ENCODE results near the gene SLC4A1AP. TPM values are rescaled to one million over a fixed set of nuclear protein-coding genes. Genes with fewer than 3 reads are reported as not detected.

The SLC4A1AP gene
- total and polyA plus RNA-seq, 2 experiments from 2014 or later = 24.3 to 29.2 TPM

- no peak overlapping the region for H3K4me3 Mint-ChIP-seq
- TF ChIP-seq ZNF331 (CRISPR knock-in tag; IDR thresholded peaks at IDR 0.05; ENCODE audit: low read depth) (no peak), CTCF (conservative IDR thresholded peaks at IDR 0.05; ENCODE audit: low read depth in 2 of 2) (no peak), STAT1 (IDR thresholded peaks at IDR 0.05; ENCODE audit: unreplicated experiment) (no peak), EZH2phosphoT487 (IDR thresholded peaks at IDR 0.05; ENCODE audit: unreplicated experiment) (no peak), POLR2AphosphoS5 (IDR thresholded peaks at IDR 0.05; ENCODE audit: low read depth) (no peak), ZNF114 (CRISPR knock-in tag; IDR thresholded peaks at IDR 0.05) (no peak), CREB1 (CRISPR knock-in tag; IDR thresholded peaks at IDR 0.05; ENCODE audit: low read depth) (no peak), NANOG (IDR thresholded peaks at IDR 0.05; ENCODE audit: borderline replicate concordance) (no peak), JUNB (IDR thresholded peaks at IDR 0.05; ENCODE audit: unreplicated experiment) (no peak), EZH2 (IDR thresholded peaks at IDR 0.05; ENCODE audit: low read depth, unreplicated experiment) (no peak)
- TF ChIP-seq, protein P1, sequence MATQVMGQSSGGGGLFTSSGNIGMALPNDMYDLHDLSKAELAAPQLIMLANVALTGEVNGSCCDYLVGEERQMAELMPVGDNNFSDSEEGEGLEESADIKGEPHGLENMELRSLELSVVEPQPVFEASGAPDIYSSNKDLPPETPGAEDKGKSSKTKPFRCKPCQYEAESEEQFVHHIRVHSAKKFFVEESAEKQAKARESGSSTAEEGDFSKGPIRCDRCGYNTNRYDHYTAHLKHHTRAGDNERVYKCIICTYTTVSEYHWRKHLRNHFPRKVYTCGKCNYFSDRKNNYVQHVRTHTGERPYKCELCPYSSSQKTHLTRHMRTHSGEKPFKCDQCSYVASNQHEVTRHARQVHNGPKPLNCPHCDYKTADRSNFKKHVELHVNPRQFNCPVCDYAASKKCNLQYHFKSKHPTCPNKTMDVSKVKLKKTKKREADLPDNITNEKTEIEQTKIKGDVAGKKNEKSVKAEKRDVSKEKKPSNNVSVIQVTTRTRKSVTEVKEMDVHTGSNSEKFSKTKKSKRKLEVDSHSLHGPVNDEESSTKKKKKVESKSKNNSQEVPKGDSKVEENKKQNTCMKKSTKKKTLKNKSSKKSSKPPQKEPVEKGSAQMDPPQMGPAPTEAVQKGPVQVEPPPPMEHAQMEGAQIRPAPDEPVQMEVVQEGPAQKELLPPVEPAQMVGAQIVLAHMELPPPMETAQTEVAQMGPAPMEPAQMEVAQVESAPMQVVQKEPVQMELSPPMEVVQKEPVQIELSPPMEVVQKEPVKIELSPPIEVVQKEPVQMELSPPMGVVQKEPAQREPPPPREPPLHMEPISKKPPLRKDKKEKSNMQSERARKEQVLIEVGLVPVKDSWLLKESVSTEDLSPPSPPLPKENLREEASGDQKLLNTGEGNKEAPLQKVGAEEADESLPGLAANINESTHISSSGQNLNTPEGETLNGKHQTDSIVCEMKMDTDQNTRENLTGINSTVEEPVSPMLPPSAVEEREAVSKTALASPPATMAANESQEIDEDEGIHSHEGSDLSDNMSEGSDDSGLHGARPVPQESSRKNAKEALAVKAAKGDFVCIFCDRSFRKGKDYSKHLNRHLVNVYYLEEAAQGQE (IDR thresholded peaks at IDR 0.05; ENCODE audit: unreplicated experiment) = no peak
- TF ChIP-seq, protein P2, sequence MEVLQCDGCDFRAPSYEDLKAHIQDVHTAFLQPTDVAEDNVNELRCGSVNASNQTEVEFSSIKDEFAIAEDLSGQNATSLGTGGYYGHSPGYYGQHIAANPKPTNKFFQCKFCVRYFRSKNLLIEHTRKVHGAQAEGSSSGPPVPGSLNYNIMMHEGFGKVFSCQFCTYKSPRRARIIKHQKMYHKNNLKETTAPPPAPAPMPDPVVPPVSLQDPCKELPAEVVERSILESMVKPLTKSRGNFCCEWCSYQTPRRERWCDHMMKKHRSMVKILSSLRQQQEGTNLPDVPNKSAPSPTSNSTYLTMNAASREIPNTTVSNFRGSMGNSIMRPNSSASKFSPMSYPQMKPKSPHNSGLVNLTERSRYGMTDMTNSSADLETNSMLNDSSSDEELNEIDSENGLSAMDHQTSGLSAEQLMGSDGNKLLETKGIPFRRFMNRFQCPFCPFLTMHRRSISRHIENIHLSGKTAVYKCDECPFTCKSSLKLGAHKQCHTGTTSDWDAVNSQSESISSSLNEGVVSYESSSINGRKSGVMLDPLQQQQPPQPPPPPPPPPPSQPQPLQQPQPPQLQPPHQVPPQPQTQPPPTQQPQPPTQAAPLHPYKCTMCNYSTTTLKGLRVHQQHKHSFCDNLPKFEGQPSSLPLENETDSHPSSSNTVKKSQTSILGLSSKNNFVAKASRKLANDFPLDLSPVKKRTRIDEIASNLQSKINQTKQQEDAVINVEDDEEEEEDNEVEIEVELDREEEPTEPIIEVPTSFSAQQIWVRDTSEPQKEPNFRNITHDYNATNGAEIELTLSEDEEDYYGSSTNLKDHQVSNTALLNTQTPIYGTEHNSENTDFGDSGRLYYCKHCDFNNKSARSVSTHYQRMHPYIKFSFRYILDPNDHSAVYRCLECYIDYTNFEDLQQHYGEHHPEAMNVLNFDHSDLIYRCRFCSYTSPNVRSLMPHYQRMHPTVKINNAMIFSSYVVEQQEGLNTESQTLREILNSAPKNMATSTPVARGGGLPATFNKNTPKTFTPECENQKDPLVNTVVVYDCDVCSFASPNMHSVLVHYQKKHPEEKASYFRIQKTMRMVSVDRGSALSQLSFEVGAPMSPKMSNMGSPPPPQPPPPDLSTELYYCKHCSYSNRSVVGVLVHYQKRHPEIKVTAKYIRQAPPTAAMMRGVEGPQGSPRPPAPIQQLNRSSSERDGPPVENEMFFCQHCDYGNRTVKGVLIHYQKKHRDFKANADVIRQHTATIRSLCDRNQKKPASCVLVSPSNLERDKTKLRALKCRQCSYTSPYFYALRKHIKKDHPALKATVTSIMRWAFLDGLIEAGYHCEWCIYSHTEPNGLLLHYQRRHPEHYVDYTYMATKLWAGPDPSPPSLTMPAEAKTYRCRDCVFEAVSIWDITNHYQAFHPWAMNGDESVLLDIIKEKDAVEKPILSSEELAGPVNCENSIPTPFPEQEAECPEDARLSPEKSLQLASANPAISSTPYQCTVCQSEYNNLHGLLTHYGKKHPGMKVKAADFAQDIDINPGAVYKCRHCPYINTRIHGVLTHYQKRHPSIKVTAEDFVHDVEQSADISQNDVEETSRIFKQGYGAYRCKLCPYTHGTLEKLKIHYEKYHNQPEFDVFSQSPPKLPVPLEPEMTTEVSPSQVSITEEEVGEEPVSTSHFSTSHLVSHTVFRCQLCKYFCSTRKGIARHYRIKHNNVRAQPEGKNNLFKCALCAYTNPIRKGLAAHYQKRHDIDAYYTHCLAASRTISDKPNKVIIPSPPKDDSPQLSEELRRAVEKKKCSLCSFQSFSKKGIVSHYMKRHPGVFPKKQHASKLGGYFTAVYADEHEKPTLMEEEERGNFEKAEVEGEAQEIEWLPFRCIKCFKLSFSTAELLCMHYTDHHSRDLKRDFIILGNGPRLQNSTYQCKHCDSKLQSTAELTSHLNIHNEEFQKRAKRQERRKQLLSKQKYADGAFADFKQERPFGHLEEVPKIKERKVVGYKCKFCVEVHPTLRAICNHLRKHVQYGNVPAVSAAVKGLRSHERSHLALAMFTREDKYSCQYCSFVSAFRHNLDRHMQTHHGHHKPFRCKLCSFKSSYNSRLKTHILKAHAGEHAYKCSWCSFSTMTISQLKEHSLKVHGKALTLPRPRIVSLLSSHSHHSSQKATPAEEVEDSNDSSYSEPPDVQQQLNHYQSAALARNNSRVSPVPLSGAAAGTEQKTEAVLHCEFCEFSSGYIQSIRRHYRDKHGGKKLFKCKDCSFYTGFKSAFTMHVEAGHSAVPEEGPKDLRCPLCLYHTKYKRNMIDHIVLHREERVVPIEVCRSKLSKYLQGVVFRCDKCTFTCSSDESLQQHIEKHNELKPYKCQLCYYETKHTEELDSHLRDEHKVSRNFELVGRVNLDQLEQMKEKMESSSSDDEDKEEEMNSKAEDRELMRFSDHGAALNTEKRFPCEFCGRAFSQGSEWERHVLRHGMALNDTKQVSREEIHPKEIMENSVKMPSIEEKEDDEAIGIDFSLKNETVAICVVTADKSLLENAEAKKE (CRISPR knock-in tag; IDR thresholded peaks at IDR 0.05) = no peak
- TF ChIP-seq, protein P3, sequence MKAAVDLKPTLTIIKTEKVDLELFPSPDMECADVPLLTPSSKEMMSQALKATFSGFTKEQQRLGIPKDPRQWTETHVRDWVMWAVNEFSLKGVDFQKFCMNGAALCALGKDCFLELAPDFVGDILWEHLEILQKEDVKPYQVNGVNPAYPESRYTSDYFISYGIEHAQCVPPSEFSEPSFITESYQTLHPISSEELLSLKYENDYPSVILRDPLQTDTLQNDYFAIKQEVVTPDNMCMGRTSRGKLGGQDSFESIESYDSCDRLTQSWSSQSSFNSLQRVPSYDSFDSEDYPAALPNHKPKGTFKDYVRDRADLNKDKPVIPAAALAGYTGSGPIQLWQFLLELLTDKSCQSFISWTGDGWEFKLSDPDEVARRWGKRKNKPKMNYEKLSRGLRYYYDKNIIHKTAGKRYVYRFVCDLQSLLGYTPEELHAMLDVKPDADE (IDR thresholded peaks at IDR 0.05) = no peak
- H3K9me3 Mint-ChIP-seq = no peaks in the 10 kb centered on the region
Measured at GRCh38 chr2:27680571-27680970, 16.9 kb downstream of the SLC4A1AP start.

More at GRCh38 chr2:27680571-27680970, 16.9 kb downstream of the SLC4A1AP start:
- Histone ChIP-seq H3K4me2 (no peak overlapping the region), H3K27ac (ENCODE audit: low read depth) (no peak overlapping the region), H3K4me3 (no peak overlapping the region), H3F3A (replicated peaks; ENCODE audit: low read depth) (no peaks in the 10 kb centered on the region), H3K9me2 (ENCODE audit: insufficient read depth) (no peaks in the 10 kb centered on the region), H3K79me2 (replicated peaks; ENCODE audit: insufficient read depth) (no peaks in the 10 kb centered on the region), H3K27me3 (ENCODE audit: insufficient read depth) (no peaks in the 10 kb centered on the region), H2AFZ (no peak overlapping the region), H3K4me1 (ENCODE audit: insufficient read depth) (no peaks in the 10 kb centered on the region), H4K20me1 (replicated peaks; ENCODE audit: insufficient read depth) (no peaks in the 10 kb centered on the region), H3K36me3 (ENCODE audit: insufficient read depth) (peaks cover 18% of the 10 kb centered on the region; the same call in 1 of the 2 replicates)
- peaks cover 24% of the 10 kb centered on the region for H3K36me3 Mint-ChIP-seq (ENCODE audit: low read depth)
- ATAC-seq (no peak), DNase-seq (ENCODE audit: low spot score) (no peak)
- H3K27ac Mint-ChIP-seq = no peak overlapping the region
- H3K27me3 Mint-ChIP-seq (ENCODE audit: insufficient read depth, low read depth, poor library complexity) = peaks cover 6% of the 10 kb centered on the region
- no peaks in the 10 kb centered on the region for H3K4me1 Mint-ChIP-seq

Data from GM23338 (cell line).